ENCODE measurements around the gene SGMS2. TPM values are rescaled to one million over a fixed set of nuclear protein-coding genes. Genes with fewer than 3 reads are reported as not detected.

Gene SGMS2
- total and polyA plus RNA-seq, 2 experiments from 2014 or later: 35.3 to 116 TPM

DNA sequence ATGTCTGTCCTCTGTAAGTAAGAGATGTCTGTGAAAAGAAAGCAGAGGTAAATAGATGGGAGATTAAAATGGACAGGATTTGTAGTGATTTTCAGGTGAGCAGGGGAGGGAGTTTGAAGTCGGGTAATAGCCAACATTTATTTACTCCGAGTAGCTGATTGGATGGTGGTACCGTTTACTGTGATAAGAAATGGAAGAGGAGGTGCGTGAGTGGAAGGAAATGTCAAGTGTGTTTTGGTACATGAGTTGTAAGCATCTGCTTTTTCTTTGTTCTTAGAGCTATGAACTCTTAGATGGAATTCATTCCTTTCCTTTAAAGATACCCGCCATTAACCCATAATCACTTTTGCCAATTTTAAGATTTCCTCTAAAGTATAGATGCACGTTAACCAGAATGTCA lies 45.5 kb downstream of the SGMS2 start:
- Histone ChIP-seq H3K27ac (no peak overlapping the region), H3K27me3 (replicated peaks; ENCODE audit: insufficient read depth) (no peaks in the 10 kb centered on the region), H3K79me2 (ENCODE audit: insufficient read depth) (0 out of 2 replicates have a peak, but pooled peaks cover 4% of the 10 kb centered on the region), H3K4me2 (ENCODE audit: unreplicated experiment) (no peak overlapping the region), H3K4me1 (ENCODE audit: insufficient read depth) (peaks cover 9% of the 10 kb centered on the region; the same call in 1 of the 2 replicates), H3K9me2 (ENCODE audit: insufficient read depth) (no peaks in the 10 kb centered on the region), H3K9me3 (ENCODE audit: low read depth) (no peaks in the 10 kb centered on the region), H3K36me3 (ENCODE audit: low read depth) (0 out of 2 replicates have a peak, but pooled peaks cover 3% of the 10 kb centered on the region), H3F3A (ENCODE audit: insufficient read depth) (peaks cover 11% of the 10 kb centered on the region; the same call in 1 of the 2 replicates), H3K9ac (no peak overlapping the region), H2AFZ (no peak overlapping the region), H4K20me1 (ENCODE audit: insufficient read depth) (no peaks in the 10 kb centered on the region), H3K4me3 (no peak overlapping the region)
- TF ChIP-seq EZH2phosphoT487 (IDR thresholded peaks at IDR 0.05; ENCODE audit: insufficient read depth, low read depth): no peak
- no peak for TF ChIP-seq EZH2 (IDR thresholded peaks at IDR 0.05; ENCODE audit: insufficient read depth, poor library complexity, severe bottlenecking)
- DNase-seq: no peak
- in situ Hi-C loops (cut with MboI): no loop called here
- WGBS, 2 experiments (ENCODE audit: low coverage in 1 of 2, low lambda C conversion rate in 2 of 2, missing lambda C conversion rate in 2 of 2): 97 to 99% methylated on average over 6 of the region's 6 CpGs

DNA sequence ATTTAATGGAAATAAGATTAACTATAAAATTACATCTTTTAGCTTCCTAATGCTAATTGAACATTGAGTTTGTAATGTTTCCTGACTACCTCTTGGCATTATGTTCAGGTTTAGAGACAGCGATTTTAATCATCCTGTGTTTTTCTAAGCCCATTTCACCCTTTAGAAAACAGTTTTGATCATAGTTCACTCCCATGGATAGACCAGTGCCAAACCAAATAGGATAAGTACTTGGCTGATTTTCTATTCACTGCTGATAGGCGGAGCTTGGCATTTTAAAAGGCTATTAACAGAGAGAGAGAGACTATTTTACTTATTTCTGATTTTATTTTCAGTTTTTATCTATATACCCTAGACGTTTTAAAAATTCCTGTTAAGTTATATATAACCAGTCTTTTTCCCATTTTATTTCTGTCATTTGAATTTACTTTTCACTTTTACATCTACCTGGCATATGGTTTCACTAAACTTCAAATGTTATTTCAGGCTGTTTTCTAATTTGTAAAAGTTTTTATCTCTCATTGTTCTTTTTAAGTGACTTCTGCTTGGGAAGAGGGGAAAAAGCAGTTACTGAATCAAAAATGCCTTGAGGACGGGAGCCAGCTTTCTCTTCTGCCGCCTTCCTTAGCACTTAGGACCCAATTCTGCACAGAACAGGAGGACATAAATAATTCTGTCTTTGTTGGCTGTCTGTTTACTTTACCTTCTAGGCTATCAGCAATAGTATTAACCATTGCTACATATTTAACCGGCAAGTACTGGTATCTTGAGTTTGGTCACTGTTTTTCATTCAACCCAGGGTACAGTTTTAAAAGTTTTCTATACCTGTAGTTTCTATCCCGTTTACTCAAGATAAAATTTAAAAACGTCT lies 46.4 kb downstream of the SGMS2 start:
- in situ Hi-C loops (cut with MboI): no loop called here
- no peaks in the 10 kb centered on the region for H3K27me3 ChIP-seq (replicated peaks; ENCODE audit: insufficient read depth)
- no peaks in the 10 kb centered on the region for H3K9me3 ChIP-seq (ENCODE audit: low read depth)
- H2AFZ ChIP-seq: no peak overlapping the region
- H4K20me1 ChIP-seq (ENCODE audit: insufficient read depth): no peaks in the 10 kb centered on the region
- 82% methylated on average over 8 of the region's 8 CpGs for whole genome bisulfite sequencing, 2 experiments (ENCODE audit: low coverage in 1 of 2, low lambda C conversion rate in 2 of 2, missing lambda C conversion rate in 2 of 2)
- 0 out of 2 replicates have a peak, but pooled peaks cover 4% of the 10 kb centered on the region for H3K79me2 ChIP-seq (ENCODE audit: insufficient read depth)
- no peaks in the 10 kb centered on the region for H3K9me2 ChIP-seq (ENCODE audit: insufficient read depth)
- peaks cover 9% of the 10 kb centered on the region; the same call in 1 of the 2 replicates for H3K4me1 ChIP-seq (ENCODE audit: insufficient read depth)
- no peak for DNase-seq
- no peak overlapping the region for H3K4me3 ChIP-seq
- H3K36me3 ChIP-seq (ENCODE audit: low read depth): 0 out of 2 replicates have a peak, but pooled peaks cover 3% of the 10 kb centered on the region
- no peak overlapping the region for H3K9ac ChIP-seq
- H3F3A ChIP-seq (ENCODE audit: insufficient read depth): peaks cover 11% of the 10 kb centered on the region; the same call in 1 of the 2 replicates
- TF ChIP-seq EZH2phosphoT487 (IDR thresholded peaks at IDR 0.05; ENCODE audit: insufficient read depth, low read depth): no peak
- no peak overlapping the region for H3K4me2 ChIP-seq (ENCODE audit: unreplicated experiment)
- no peak overlapping the region for H3K27ac ChIP-seq

DNA sequence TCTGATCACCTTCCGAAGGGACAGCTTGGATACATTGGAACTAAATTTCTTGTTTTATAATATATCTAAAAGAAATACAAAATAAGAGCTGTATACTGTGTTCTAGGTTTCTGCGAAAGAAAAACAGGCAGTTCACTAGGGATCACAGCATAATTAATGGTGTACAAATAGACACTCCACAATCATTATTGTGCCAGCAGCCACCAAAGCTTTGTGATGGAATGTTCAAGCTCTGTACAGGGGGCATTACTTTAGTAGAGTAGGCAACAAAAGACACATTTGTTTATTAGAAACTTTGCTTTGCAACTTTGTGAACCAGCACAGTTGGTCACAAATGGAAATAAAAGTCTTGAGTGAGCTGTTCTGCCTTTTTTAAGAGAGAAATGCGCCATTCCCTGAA lies 49.3 kb downstream of the SGMS2 start:
- Histone ChIP-seq H3F3A (ENCODE audit: insufficient read depth) (no peaks in the 10 kb centered on the region), H3K4me3 (no peak overlapping the region), H3K9ac (no peak overlapping the region), H3K36me3 (ENCODE audit: low read depth) (0 out of 2 replicates have a peak, but pooled peaks cover 3% of the 10 kb centered on the region), H3K27ac (no peak overlapping the region), H3K4me2 (ENCODE audit: unreplicated experiment) (no peak overlapping the region), H3K79me2 (ENCODE audit: insufficient read depth) (no peaks in the 10 kb centered on the region), H3K4me1 (ENCODE audit: insufficient read depth) (no peaks in the 10 kb centered on the region), H4K20me1 (ENCODE audit: insufficient read depth) (0 out of 2 replicates have a peak, but pooled peaks cover 3% of the 10 kb centered on the region), H3K9me3 (ENCODE audit: low read depth) (no peaks in the 10 kb centered on the region), H2AFZ (no peak overlapping the region), H3K9me2 (ENCODE audit: insufficient read depth) (no peaks in the 10 kb centered on the region), H3K27me3 (replicated peaks; ENCODE audit: insufficient read depth) (no peaks in the 10 kb centered on the region)
- TF ChIP-seq EZH2 (IDR thresholded peaks at IDR 0.05; ENCODE audit: insufficient read depth, poor library complexity, severe bottlenecking): no peak
- no peak for TF ChIP-seq EZH2phosphoT487 (IDR thresholded peaks at IDR 0.05; ENCODE audit: insufficient read depth, low read depth)
- in situ Hi-C loops (cut with MboI): no loop called here
- no peak for DNase-seq
- 97% methylated on average over 3 of the region's 3 CpGs for WGBS, 2 experiments (ENCODE audit: low coverage in 1 of 2, low lambda C conversion rate in 2 of 2, missing lambda C conversion rate in 2 of 2)

DNA sequence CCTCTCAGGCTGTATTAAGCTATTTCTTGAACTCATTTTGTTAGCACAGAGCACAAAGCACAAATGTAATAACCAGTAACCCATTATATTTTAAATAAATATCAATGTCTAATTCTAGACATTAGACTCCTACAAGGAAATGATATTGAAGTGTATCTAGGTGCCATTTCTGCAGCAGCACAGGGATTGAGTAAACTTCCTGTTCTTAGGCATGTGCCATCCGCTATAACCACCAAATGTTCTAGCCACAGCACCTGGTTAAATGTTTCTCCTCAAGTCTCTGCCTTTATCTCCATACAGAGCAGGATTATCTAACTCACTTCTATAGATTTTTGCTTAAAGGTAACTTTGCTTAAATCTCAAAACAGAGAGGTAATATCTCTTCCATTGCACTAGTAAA lies 51.4 kb downstream of the SGMS2 start:
- Histone ChIP-seq H3K4me3 (no peak overlapping the region), H3K9me2 (ENCODE audit: insufficient read depth) (no peaks in the 10 kb centered on the region)
- 91 to 100% methylated on average over 1 of the region's 1 CpG for WGBS, 2 experiments (ENCODE audit: low coverage in 1 of 2, low lambda C conversion rate in 2 of 2, missing lambda C conversion rate in 2 of 2)

More for the DNA sequence above, 51.4 kb downstream of the SGMS2 start:
- Histone ChIP-seq H3K9me3 (ENCODE audit: low read depth) (no peaks in the 10 kb centered on the region), H4K20me1 (ENCODE audit: insufficient read depth) (0 out of 2 replicates have a peak, but pooled peaks cover 3% of the 10 kb centered on the region), H3F3A (ENCODE audit: insufficient read depth) (no peaks in the 10 kb centered on the region), H3K4me2 (ENCODE audit: unreplicated experiment) (no peak overlapping the region), H3K36me3 (ENCODE audit: low read depth) (0 out of 2 replicates have a peak, but pooled peaks cover 3% of the 10 kb centered on the region), H3K27ac (no peak overlapping the region), H3K79me2 (ENCODE audit: insufficient read depth) (no peaks in the 10 kb centered on the region), H3K9ac (no peak overlapping the region), H3K27me3 (replicated peaks; ENCODE audit: insufficient read depth) (no peaks in the 10 kb centered on the region), H2AFZ (no peak overlapping the region), H3K4me1 (ENCODE audit: insufficient read depth) (no peaks in the 10 kb centered on the region)
- in situ Hi-C loops (cut with MboI): no loop called here
- TF ChIP-seq EZH2 (IDR thresholded peaks at IDR 0.05; ENCODE audit: insufficient read depth, poor library complexity, severe bottlenecking) (no peak), EZH2phosphoT487 (IDR thresholded peaks at IDR 0.05; ENCODE audit: insufficient read depth, low read depth) (no peak)
- DNase-seq: no peak

All from GM23248 (cell line).